PC-3 (cell line): ENCODE measurements around the gene MYO5B.

Experiments
- EZH2 ChIP-seq: fragments of 300-600 bp; sonication (generic); IDR thresholded peaks from one replicate; pipeline ENCODE4 v1.6.1; 2017; ENCODE audit warnings: antibody characterized with exemption, mild to moderate bottlenecking, low read length; ENCODE audit not compliant: unreplicated experiment
- TF ChIP-seq, protein P1 (sequence below): fragments of 300-600 bp; sonication (generic); conservative IDR thresholded peaks from 2 replicates; pipeline ENCODE4 v1.5.1; 2017; ENCODE audit warnings: antibody characterized with exemption, low read depth, mild to moderate bottlenecking, low read length

DNA sequence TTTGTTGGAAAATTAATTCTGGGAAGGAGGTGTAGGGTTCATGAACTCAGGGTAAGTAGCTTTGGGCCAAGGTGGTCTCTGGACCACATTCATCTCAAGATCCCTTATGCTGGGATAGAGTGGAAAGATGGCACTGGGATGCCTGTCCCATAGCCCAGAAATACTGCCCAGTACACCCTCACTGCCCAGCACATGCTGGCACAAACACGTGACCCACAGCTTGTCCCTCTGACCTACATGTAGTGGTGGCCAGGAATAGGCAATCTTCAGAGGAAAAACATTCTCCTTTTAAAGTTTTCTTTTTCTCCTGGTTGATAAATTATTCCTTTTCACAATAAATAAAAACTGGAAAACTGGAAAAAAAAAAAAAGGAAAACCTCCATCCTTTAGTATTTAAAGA is 246.0 kb downstream of the MYO5B start:
- TF ChIP-seq, protein P1, sequence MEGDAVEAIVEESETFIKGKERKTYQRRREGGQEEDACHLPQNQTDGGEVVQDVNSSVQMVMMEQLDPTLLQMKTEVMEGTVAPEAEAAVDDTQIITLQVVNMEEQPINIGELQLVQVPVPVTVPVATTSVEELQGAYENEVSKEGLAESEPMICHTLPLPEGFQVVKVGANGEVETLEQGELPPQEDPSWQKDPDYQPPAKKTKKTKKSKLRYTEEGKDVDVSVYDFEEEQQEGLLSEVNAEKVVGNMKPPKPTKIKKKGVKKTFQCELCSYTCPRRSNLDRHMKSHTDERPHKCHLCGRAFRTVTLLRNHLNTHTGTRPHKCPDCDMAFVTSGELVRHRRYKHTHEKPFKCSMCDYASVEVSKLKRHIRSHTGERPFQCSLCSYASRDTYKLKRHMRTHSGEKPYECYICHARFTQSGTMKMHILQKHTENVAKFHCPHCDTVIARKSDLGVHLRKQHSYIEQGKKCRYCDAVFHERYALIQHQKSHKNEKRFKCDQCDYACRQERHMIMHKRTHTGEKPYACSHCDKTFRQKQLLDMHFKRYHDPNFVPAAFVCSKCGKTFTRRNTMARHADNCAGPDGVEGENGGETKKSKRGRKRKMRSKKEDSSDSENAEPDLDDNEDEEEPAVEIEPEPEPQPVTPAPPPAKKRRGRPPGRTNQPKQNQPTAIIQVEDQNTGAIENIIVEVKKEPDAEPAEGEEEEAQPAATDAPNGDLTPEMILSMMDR, result no peak
- TF ChIP-seq EZH2, result no peak
